GM12875 (cell line): ENCODE data around the gene ENO2.

Experiments used
- H3K4me3 ChIP-seq: one replicate; pipeline ENCODE4 v1.5.1; 2011; ENCODE audit warnings: low read depth, low read length, control low read depth
- CTCF ChIP-seq: IDR thresholded peaks from 2 replicates; pipeline ENCODE4 v1.5.1; 2011; ENCODE audit warnings: low read depth, mild to moderate bottlenecking, control low read depth, inconsistent platforms, low read length, moderate library complexity, borderline replicate concordance; ENCODE audit not compliant: insufficient read depth

Gene ENO2

GRCh38 chr12:6921539-6921938, 7.2 kb downstream of the ENO2 start:
- no peak for TF ChIP-seq CTCF
- H3K4me3 ChIP-seq = no peak overlapping the region

DNA sequence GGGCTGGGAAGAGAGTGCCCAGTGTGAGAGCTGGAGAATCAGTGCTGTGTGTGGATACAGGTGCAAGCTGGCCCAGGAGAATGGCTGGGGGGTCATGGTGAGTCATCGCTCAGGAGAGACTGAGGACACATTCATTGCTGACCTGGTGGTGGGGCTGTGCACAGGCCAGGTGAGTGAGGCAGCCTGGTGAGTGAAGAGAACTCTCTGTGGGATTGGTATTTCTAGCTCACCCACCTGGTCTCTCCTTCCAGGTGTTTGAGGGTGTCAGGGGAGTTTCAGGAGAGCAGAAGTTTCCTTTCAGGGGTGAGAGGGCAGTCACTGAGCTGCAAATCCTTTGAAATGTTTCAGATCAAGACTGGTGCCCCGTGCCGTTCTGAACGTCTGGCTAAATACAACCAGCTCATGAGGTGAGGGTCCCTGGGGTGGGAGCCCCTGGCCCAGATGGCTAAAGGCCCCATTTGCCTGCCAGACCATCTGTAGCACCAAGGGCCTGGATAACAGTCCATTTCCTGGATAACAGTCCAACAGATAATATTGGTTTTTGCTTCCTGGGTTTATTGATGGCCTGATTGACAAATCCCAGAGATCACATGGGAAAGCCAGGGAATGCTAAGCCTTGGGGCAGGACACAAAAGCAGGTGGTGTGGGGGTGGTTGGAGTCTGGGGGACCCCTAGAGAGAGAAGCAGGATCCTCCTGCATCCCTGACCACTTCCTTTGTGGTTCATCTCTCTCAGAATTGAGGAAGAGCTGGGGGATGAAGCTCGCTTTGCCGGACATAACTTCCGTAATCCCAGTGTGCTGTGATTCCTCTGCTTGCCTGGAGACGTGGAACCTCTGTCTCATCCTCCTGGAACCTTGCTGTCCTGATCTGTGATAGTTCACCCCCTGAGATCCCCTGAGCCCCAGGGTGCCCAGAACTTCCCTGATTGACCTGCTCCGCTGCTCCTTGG, 7.9 kb downstream of the ENO2 start:
- peak; percentile 9; the same call in 1 of the 2 replicates for TF ChIP-seq CTCF
- no peak overlapping the region for H3K4me3 ChIP-seq

DNA sequence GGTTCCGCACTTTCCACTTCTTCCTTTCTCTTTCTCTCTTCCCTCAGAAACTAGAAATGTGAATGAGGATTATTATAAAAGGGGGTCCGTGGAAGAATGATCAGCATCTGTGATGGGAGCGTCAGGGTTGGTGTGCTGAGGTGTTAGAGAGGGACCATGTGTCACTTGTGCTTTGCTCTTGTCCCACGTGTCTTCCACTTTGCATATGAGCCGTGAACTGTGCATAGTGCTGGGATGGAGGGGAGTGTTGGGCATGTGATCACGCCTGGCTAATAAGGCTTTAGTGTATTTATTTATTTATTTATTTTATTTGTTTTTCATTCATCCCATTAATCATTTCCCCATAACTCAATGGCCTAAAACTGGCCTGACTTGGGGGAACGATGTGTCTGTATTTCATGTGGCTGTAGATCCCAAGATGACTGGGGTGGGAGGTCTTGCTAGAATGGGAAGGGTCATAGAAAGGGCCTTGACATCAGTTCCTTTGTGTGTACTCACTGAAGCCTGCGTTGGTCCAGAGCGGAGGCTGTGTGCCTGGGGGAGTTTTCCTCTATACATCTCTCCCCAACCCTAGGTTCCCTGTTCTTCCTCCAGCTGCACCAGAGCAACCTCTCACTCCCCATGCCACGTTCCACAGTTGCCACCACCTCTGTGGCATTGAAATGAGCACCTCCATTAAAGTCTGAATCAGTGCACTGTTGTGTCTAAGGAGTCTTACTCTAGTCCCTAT, 8.8 kb downstream of the ENO2 start:
- TF ChIP-seq CTCF = no peak
- H3K4me3 ChIP-seq = no peak overlapping the region

DNA sequence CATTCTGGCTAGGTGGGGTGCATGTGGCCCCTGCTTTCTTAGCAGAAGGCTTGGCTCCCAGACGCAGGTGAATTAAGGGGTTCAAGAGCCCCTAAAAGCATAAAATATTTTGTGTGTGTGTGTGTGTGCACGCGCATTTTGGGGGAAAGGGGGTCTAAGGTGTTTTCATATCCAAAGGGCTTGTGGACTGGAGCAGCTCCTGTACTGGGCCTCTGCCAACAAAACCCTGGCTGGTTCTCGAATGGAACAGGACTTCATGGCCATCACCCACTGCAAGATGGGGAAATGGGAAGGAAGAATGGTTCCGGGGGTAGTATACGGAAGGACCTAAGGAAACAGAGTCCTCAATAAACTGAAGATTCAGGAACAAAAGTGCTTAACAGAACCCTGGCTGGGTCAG, 9.5 kb downstream of the ENO2 start:
- TF ChIP-seq CTCF = no peak
- no peak overlapping the region for H3K4me3 ChIP-seq

DNA sequence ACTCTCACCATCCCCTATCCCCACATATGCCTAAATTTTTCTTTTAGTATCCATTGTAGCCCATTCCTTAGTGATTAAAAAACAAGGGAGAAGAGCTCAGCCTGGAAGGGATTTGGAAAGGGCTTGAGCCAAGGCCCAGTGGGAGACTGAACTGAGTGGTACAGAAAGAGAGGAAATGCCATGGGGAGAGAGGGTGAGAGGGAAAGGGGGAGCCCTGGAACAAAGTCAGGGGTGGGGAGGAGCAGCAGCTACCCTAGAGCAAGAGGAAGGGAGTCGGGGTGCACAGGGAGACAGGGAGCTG, 10.8 kb downstream of the ENO2 start:
- no peak for TF ChIP-seq CTCF
- H3K4me3 ChIP-seq = no peak overlapping the region

DNA sequence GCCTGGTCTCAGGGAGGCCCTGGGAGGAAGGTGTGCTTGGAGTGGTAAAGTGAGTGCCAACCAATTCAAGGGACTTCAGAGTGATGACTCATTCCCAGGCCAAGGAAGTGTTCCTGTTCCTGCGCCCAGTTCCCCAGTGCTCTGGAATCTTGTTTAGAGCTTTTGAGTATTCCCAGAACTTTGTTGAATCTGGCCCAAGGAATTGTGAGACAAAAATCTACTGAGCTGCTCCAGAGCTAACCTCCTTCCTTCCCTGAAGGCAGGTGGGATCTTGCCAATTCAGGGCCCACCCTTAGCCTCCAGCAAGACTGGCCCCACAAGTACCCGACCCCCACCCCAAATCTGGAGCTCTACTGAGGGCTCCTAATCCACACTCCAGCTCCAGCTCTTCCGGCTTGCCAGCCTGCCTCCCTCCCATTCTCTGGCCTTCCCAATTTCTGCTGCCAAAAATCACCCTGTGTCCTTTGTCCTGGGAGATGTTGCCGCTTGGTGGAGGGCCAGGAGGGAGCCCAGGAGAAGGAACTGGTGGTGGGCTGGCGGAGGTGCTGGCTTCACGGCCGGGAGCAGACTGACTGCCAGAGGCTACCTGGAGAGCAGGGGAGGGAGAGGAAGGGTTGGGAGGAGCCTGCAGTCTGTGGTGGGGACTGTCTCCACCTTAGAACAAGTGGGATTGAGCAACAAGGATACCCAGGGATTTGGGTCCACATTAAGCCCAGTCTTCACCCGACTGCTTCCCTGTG, 11.3 kb downstream of the ENO2 start:
- no peak for TF ChIP-seq CTCF
- no peak overlapping the region for H3K4me3 ChIP-seq
